GM10847 (cell line): ENCODE data around the gene PODNL1.

Experiments
- POLR2A ChIP-seq: IDR thresholded peaks from 2 replicates; pipeline ENCODE4 v1.6.1; 2011; ENCODE audit not compliant: insufficient read length; ENCODE audit errors: extremely low read depth

Gene PODNL1

DNA sequence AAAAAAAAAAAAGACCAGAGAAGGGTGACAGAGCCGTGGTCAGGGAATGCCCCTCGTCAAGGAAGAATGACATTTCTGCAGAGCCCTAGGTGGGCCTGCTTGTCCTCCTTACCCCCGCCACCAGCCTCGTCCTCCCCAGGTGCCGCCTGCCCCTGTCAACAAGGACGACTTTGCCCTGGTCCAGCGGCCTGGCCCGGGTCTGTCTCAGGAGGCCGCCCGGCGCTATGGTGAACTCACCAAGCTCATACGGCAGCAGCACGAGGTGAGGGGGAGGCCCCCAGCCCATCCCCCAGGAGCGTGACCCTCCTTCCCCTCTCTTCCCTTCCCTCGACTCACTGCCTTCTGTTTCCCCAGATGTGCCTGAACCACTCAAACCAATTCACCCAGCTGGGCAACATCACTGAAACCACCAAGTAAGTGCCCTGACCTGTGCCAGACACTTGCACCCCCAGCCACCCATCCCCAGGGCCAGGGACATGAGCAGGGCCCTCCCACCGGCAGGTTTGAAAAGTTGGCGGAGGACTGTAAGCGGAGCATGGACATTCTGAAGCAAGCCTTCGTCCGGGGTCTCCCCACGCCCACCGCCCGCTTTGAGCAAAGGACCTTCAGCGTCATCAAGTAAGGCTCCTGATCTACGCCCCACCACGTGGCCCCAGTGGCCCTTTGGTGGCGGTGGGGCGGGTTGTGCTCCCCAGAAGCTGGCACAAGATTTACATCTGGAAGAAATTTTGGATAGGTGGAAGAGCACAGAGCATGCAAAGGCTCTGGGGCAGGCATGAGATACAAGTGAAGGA is 14.8 kb downstream of the PODNL1 start:
- no peak for TF ChIP-seq POLR2A

DNA sequence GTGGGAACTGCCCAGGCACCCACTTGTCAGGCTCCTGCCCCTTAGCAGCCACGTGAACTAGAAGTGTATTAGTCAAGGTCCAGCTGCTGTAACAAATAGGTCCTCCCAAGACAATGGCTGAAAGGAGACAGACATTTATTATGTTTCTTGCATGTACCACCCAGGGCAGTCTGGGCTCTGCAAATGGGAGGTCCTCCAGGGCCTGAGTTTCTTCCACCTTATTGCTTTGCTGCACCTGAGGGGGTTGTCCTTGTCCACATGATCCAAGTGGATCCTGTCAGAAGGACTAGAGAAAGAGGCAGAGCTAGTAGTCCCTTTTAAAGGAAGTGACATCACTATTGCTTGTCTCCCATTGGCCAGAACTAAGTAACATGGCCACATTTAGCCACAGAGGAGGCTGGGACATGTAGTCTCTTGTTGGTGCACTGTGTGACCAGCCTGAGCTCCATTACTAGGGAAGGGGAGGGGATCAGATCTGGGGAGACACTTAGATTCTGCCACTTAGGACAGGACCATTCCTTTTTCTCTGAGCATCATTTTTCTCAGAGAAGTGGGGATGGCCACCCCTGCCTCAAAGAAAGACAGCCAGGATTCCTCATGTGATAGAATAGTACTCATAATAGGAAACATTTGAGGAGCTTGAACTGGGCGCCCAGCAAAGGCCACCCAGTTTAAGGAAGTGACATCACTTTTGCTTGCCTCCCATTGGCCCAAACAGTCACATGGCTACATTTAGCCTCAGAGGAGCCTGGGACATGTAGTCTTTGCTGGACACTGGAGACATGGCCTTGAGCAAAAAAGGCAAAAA is 17.1 kb downstream of the PODNL1 start:
- TF ChIP-seq POLR2A: no peak

DNA sequence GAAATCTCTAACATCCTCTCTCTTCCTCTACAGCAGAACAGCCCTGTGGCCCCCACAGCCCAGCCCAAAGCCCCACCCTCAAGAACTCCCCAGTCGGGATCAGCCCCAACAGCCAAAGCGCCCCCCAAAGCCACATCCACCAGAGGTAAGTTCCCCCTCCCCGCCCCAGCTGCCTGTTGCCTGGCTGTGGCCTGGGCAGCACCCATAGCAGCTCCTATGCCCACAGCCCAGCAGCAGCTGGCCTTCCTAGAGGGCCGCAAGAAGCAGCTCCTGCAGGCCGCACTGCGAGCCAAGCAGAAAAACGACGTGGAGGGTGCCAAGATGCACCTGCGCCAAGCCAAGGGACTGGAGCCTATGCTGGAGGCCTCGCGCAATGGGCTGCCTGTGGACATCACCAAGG is 17.7 kb downstream of the PODNL1 start:
- no peak for TF ChIP-seq POLR2A

DNA sequence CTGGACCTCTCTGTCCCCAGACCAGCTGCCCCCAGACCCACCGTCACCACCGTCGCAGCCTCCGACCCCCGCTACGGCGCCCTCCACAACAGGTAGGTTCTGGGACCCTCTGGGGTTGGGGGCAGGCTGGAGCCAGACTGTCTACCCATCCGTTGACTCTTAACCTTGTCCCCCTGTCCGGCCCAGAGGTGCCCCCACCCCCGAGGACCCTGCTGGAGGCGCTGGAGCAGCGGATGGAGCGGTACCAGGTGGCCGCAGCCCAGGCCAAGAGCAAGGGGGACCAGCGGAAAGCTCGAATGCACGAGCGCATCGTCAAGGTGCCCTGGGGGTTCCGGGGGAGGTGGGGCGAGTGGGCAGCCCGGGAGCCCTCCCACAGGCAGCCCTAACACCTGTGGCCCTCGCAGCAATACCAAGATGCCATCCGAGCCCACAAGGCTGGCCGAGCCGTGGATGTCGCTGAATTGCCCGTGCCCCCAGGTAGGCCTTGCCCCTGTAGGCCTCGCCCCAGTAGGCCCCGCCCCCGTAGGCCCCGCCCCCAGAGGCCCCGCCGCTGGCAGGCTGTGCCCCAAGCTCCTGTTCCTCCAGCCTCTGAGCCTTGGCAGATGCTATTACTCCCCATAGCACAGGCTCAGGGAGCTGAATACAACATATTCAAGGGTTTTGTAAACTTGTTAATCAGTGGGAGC is 19.3 kb downstream of the PODNL1 start:
- TF ChIP-seq POLR2A: no peak

DNA sequence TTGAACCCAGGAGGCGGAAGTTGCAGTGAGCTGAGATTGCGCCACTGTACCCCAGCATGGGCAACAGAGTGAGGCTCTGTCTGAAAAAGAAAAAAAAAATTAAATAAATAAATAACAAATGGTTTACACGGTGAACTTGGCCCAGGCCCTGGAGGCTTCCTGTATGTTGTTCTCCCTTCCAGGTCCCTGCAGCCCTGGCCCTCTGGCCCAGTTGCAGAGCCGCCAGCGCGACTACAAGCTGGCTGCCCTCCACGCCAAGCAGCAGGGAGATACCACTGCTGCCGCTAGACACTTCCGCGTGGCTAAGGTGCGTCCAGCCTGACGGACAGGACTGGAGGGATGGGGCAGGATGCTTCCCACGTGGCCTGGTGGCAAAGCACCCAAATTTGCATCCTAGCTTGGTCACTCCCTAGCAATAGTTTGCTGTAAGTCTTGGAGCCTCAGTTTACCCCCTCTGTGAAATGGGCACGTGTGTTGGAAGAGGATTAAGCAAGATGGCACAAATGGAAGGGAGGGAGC is 20.3 kb downstream of the PODNL1 start:
- no peak for TF ChIP-seq POLR2A

DNA sequence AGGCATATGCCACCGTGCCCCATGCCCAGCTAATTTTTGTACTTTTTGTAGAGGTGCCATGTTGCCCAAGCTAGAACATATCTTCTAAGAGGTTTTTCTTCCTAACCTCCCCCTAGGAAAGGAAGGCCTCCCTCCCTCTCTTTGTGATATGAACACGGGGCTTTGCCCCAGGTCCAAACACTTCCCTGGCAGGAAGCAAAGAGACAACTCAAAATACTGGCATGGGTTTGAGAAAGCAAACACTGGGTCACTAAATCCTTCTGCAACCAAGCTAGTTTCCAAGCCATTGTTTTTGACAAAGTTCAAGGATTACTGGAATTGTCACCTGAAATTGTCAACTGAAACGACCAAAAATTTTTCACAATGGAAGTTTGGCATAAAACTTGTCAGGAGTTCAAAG is 23.4 kb downstream of the PODNL1 start:
- no peak for TF ChIP-seq POLR2A

DNA sequence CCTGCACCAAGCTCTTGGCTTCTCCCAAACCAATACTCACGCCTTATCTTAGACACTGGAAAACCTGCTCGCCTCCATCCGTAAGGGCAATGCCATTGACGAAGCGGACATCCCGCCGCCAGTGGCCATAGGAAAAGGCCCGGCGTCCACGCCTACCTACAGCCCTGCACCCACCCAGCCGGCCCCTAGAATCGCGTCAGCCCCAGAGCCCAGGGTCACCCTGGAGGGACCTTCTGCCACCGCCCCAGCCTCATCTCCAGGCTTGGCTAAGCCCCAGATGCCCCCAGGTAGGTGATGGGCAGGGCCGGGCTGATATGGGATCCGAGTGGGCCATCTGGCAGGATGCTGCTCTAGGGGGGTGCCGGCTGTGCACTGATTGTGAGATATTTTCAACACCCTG is 24.9 kb downstream of the PODNL1 start:
- TF ChIP-seq POLR2A: no peak

DNA sequence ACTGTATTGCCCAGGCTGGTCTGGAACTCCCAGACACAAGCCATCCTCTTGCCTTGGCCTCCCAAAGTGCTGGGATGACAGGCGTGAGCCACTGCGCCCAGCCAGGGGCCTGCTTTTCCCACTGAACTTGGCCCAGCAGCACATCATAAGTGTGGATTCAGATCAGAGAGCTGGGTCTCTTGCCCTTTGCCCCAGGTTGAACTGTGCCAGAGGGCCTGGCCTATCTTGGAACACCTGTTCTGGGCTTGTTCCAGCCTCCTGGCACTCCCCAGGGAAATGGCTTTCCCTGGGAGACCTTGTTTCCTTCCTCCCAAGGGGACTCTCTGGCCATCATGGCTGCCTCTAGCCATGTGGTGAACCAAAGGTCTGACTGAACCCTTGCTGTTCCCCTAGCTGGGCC is 28.8 kb downstream of the PODNL1 start:
- TF ChIP-seq POLR2A: no peak

DNA sequence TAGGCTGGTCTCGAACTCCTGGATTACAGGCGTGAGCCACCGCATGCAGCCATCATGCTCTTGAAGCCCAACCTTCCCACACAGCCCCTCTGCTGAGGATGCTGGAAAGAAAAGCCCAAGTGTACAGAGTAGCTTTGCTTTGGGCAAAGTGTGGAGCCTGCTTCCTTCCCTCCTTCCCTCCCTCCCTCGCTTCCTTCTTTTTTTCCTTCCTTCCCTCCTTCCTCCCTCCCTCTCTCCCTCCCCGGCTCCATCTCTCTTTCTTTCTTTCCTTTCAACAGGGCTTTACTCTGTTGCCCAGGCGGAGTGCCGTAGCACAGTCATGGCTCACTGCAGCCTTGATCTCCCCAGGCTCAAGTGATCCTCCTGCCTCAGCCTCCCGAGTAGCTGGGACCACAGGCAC is 29.5 kb downstream of the PODNL1 start:
- TF ChIP-seq POLR2A: no peak

DNA sequence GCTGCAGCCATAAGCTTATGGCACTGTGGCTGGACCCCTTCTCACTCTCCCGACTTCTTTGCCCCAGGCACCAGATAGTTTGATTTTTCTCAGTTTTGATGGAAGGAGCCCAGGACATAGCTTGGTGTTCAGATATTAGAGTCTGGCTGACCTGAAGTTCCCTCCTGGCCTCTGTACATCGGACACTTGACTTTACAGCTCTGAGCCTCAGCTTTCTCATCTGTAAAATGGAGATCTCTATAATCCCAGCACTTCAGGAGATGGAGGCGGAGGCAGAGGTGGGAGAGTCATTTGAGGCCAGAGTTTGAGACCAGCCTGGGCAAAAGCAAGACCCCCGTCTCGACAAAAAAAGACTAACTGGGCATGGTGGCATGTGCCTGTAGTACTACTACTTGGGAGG is 31.3 kb downstream of the PODNL1 start:
- TF ChIP-seq POLR2A: no peak

DNA sequence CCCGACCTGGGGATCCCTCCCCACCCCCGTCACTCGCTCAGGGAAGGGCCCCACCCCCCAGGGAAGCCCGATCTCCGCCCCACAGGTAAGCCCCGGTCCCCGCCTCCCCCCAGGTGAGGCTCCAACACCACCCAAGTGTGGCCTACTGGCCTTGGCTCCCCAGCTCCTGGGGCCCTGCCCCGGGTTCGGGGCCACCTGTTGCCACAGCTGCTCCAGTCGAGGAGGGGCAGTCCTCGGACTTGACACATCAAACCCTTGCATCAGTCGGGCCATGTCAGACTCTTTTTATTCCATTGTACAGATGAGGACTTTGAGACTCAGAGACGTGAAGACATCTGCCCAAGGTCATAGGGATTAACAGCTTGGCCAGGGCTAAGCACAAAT is 31.7 kb downstream of the PODNL1 start:
- no peak for TF ChIP-seq POLR2A

DNA sequence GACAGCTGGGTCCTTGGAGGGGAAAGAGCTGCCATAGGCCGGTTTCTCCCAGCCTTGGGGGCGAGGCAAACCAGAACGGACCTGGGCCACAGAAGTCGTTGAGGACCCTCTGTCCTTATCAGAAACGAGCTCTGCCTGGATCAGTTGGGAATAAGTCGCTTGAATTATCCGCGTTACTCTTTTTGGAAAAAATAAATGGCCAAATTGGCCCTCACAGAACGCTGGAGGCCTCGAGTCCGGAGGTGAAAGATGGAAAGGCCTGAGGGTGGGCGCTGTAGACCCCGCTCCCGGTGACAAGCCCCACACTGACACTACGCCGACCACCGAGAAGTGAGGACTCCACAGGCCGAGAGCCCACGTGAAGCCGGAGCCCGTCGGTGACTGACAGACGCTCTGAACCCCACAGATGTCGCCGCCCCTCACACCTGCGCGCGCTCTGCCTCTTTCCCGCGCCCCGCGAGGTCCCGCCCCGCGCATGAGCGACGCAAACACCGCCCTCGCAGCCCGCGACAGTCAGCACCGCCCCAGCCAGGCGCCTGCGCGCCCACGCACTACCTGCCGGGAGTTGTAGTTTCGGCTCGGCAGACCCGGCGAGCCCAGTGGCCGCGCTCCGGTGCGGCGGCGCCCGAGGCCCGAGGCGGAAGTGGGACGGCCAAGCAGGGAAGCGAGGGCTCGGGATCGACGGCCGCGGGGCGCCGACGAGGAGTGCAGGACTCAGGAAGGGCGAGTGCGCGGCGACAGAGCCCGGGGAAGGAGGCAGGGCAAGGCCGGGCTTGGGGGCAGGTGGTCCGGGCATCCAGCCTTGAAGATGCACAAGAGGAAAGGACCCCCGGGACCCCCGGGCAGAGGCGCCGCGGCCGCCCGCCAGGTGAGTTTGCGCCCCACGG is 32.3 kb downstream of the PODNL1 start, which contains the start of the genes BRME1 and CC2D1A:
Gene BRME1, minus strand, starts transcription at position 484 of the 887 bp plus-strand sequence. CDS start 1,225 bp downstream, outside the sequence.
Gene CC2D1A, plus strand, starts transcription at position 568 of the 887 bp plus-strand sequence. Its CDS starts 241 bp downstream, at position 809.
- TF ChIP-seq POLR2A: peak; percentile 59

DNA sequence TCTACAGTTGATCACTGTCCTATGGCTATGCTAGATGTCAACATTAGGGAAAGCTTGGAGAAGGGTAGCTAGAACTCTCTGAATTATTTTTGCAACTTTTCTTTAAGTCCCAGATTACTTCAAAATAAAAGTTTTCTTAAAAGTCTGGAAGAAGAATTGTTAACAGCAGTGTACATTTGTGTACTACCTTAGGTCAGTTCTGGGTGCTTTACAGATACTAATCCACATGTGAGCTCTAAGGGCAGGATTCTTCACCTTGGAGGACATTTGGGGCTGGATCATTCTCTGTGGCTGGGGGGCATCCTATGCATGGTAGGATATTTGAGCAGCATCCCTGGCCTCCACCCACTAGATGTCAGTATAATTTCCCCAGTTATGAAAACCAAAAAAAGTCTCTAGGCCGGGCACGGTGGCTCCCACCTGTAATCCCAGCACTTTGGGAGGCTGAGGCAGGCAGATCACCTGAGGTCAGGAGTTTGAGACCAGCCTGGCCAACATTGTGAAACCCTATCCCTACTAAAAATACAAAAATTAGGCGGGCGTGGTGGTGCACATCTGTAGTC is 35.1 kb downstream of the PODNL1 start:
- no peak for TF ChIP-seq POLR2A

DNA sequence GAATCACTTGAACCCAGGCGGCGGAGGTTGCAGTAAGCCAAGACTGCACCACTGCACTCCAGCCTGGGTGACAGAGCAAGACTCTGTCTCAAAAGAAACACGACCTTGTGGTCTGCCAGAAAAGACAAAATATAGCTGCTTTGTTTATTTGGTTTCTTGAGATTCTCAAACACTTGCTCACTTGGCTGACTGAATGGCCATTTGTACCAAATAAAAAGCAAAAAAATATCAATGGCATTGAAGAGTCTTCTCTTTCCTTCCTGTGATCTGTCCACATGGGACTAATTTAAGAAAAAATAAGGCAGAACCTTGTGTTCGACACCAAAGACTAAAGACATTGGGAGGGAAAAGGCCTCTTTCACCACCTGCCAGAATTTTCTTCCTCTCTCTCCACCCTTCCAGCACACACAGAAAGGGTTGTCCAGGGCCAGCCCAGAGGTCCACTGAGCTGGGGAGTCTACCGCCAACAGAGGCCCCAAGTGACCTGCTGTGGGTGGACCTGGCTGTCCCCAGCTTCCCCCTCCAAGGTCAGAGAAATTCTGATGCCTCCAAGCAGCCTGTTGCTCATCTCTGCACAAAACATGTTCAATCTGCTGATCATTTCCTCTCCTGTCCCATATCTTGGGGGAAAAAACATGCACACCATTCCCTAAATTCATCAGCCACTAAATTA is 38.2 kb downstream of the PODNL1 start:
- TF ChIP-seq POLR2A: no peak

DNA sequence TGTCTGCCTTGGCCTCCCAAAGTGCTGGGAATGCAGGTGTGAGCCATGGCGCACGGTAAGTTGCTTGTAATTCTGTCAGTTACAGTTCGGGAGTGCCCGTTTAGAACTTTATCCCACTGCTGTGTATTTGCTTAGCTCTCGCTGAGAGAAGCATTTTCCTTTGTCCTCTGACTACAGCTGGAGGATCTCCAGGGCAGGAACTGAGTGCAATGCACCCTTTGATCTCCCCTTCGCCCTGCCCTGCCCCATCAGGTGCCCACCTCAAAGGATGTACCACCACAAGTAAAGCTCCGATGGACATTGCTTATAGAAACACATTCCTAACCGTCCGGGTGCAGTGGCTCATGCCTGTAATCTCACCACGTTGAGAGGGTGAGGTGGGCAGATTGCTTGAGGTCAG is 38.8 kb downstream of the PODNL1 start:
- no peak for TF ChIP-seq POLR2A
